AG04450 (cell line): ENCODE results near the gene ABHD3. TPM values are rescaled to one million over a fixed set of nuclear protein-coding genes. Genes with fewer than 3 reads are reported as not detected.
"Not testable (repeated sequence)": the region's sequence is repeated elsewhere in the genome, so short reads cannot be mapped to it uniquely, and the experiment has no call there.

Experiments used
- CTCF ChIA-PET: fragments of 300-600, 350-600 bp; formaldehyde crosslinking; extraction: SDS; loops from one replicate; lab custom pipeline; 2022; ENCODE audit warnings: antibody characterized with exemption, inconsistent platforms; lab: Charles Lee
- POLR2A ChIA-PET: fragments of 350-600 bp; formaldehyde crosslinking; extraction: SDS; loops from one replicate; lab custom pipeline; 2021; ENCODE audit warnings: antibody characterized with exemption, inconsistent platforms; lab: Yijun Ruan, JAX
- DNase-seq: peaks from one replicate; pipeline ENCODE4 v3.0.0-alpha.2; 2011; ENCODE audit warnings: low read depth, low spot score
- H3K27ac ChIP-seq: one replicate; pipeline ENCODE4 v1.5.1; 2012; ENCODE audit warnings: low read depth, low read length, control low read depth
- H3K27me3 ChIP-seq: one replicate; pipeline ENCODE4 v1.6.0; 2012; ENCODE audit warnings: low read length; ENCODE audit not compliant: control insufficient read depth, insufficient read depth
- H3K4me3 ChIP-seq: 2 replicates; pipeline ENCODE4 v1.5.1; 2011; ENCODE audit warnings: mild to moderate bottlenecking, low read depth, low read length, control low read depth
- H3K9me3 ChIP-seq: 2 replicates; pipeline ENCODE4 v1.5.1; 2012; ENCODE audit warnings: low read length; ENCODE audit not compliant: control insufficient read depth, insufficient read depth
- polyA plus RNA-seq: library from polyadenylated mRNA; depleted of rRNA; stranded (reverse); fragments of >200 nt; gene quantifications from 2 replicates; pipeline ENCODE4 v1.2.3, GENCODE V29; 2011
- TF ChIP-seq, protein P1 (sequence below): IDR thresholded peaks from 2 replicates; pipeline ENCODE4 v1.5.1; 2011; ENCODE audit warnings: low read depth, low read length, control low read depth, inconsistent platforms

Gene ABHD3
- polyA plus RNA-seq, 1 experiment, result 5.7 TPM

DNA sequence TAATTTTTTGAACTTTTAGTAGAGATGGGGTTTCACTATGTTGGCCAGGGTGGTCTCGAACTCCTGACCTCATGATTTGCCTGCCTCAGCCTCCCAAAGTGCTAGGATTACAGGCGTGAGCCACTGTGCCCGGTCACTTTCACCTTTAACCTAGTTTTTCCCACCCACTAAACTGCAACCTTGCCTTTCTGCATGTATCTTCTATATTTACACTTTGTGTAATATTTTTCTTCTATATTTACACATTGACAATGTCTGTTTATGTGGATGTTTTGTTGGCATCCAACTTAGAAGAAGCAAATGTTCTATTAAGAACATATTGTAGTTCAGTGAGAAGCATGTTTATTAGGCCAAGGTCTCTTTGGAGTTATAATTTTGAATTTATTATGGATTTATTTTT is 65.8 kb downstream of the ABHD3 start:
- H3K27me3 ChIP-seq, result no peaks in the 10 kb centered on the region
- H3K9me3 ChIP-seq, result no peaks in the 10 kb centered on the region
- ChIA-PET CTCF (interaction anchor here (2.0 kb wide), 1 partner anchor 38 kb away, joined by 6 read pairs; the partner anchor contains the start of gene ESCO1), POLR2A (no interaction called here)
- TF ChIP-seq, protein P1, sequence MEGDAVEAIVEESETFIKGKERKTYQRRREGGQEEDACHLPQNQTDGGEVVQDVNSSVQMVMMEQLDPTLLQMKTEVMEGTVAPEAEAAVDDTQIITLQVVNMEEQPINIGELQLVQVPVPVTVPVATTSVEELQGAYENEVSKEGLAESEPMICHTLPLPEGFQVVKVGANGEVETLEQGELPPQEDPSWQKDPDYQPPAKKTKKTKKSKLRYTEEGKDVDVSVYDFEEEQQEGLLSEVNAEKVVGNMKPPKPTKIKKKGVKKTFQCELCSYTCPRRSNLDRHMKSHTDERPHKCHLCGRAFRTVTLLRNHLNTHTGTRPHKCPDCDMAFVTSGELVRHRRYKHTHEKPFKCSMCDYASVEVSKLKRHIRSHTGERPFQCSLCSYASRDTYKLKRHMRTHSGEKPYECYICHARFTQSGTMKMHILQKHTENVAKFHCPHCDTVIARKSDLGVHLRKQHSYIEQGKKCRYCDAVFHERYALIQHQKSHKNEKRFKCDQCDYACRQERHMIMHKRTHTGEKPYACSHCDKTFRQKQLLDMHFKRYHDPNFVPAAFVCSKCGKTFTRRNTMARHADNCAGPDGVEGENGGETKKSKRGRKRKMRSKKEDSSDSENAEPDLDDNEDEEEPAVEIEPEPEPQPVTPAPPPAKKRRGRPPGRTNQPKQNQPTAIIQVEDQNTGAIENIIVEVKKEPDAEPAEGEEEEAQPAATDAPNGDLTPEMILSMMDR, result no peak
- no peak for DNase-seq
- no peak overlapping the region for H3K27ac ChIP-seq
- no peak overlapping the region for H3K4me3 ChIP-seq

DNA sequence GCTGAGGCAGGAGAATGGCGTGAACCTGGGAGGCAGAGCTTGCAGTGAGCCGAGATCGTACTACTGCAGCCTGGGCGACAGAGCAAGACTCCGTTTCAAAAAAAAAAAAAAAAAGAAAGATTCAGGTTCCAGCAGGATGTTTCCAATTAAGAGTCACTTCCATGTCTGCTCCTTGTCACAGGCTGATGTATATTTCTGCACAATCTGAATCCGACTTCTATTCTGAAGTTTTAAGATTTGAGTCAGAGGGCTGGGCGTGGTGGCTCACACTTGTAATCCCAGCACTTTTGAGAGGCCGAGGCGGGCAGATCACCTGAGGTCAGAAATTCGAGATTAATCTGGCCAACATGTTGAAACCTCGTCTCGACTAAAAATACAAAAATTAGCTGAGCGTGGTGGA is 67.8 kb downstream of the ABHD3 start:
- Histone ChIP-seq H3K4me3 (no peak overlapping the region), H3K27me3 (no peaks in the 10 kb centered on the region), H3K9me3 (no peaks in the 10 kb centered on the region), H3K27ac (no peak overlapping the region)
- CTCF ChIA-PET, result no interaction called here
- no peak for DNase-seq
- POLR2A ChIA-PET, result no interaction called here
- TF ChIP-seq, protein P1, result no peak

DNA sequence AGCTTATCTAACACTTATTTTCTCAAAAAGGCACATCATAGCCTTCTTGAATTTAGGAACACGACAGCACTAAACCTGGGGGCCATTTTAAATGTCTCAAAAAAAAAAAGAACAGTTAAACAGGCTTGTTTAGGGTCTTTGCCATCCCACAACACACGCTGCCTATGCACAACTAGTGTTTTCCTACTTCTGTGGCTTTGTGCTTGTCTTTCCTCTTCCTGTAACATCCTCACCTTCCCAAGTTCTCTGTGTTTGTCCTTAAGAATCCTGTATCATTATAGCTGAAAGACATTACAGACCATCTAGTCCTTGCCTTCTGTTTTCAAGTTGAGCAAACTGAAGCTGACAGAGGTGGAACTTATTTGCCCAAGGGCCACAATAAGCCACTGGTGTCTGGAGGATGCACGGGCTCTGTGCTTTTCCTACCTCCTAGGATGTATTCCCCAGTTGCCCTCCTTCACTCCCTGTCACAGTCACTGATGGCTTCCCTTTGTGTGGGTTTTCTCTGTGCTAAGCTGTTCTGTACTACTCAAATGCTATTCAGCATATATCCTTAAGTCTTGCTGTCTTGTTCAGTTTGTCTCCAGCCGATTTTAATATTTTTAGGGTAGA is 69.9 kb downstream of the ABHD3 start:
- TF ChIP-seq, protein P1, result no peak
- POLR2A ChIA-PET, result no interaction called here
- CTCF ChIA-PET, result no interaction called here

DNA sequence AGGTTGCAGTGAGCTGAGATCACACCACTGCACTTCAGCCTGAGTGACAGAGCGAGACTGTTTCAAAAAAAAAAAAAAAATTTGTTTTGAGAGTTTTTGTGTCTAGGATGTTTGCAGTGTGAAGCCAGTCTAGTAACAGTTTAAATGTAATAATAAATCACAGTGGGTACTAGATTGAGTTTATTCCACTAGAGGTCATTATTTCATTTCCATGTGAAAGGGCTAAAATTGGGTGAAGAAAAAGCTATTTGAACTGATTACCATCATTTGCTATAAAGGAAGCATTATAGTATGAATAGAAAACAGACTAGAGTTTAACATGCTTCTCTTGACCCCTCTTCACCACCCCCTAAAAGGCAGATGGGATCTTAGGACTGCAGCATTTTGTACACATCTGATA is 72.2 kb downstream of the ABHD3 start:
- CTCF ChIA-PET, result interaction anchor here (0.6 to 1.7 kb wide), 10 partner anchors 20 to 222 kb away, joined by 3 to 9 read pairs (median 3); partner anchors contain the start of genes ESCO1 and SNRPD1
- TF ChIP-seq, protein P1, result no peak
- no peak overlapping the region for H3K27ac ChIP-seq
- no peaks in the 10 kb centered on the region for H3K9me3 ChIP-seq
- DNase-seq, result no peak
- H3K4me3 ChIP-seq, result no peak overlapping the region
- POLR2A ChIA-PET, result no interaction called here
- H3K27me3 ChIP-seq, result no peaks in the 10 kb centered on the region

More for the DNA sequence above, 69.9 kb downstream of the ABHD3 start:
- Histone ChIP-seq H3K4me3 (no peak overlapping the region), H3K27me3 (no peaks in the 10 kb centered on the region), H3K9me3 (no peaks in the 10 kb centered on the region), H3K27ac (no peak overlapping the region)
- DNase-seq, result no peak

DNA sequence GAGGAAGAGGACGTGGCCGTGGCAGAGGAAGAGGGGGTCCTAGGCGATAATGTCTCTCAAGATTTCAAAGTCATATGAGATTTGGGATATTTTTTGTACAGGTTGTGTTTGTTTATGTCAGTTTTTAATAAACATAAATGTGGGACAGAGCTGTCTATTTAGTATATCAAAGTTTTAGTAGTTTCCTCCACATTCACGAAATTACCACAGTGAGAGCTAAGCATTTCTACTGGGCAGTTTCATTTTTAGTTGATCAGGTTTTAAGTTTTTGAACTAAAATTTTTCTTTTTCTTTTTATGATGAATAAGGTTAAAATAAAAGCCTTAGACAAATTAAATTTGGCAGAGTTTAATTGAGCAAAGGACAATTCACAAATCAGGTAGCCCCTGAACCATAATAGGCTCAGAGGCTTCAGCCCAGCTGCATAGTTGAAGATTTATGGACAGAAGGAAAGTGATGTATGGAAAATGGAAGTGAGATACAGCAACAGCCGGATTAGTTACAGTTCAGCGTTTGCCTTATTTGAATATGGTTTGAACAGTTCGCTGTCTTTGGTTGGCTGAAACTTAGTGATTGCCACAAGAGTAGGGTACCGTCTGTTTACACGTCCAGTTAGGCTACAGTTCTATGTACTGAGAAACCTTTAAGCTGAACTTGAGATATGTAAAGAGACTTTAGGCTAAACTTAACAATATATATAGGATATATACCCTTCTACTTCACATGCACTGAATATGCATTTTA is 75.3 kb downstream of the ABHD3 start:
- Histone ChIP-seq H3K4me3 (no peak overlapping the region), H3K9me3 (no peaks in the 10 kb centered on the region), H3K27me3 (no peaks in the 10 kb centered on the region), H3K27ac (no peak overlapping the region)
- TF ChIP-seq, protein P1, result no peak
- POLR2A ChIA-PET, result no interaction called here
- no peak for DNase-seq
- CTCF ChIA-PET, result interaction anchor here (0.7 to 2.9 kb wide), 3 partner anchors 17 to 776 kb away, joined by 4 to 14 read pairs (median 9); partner anchors contain the start of genes ESCO1 and SNRPD1

DNA sequence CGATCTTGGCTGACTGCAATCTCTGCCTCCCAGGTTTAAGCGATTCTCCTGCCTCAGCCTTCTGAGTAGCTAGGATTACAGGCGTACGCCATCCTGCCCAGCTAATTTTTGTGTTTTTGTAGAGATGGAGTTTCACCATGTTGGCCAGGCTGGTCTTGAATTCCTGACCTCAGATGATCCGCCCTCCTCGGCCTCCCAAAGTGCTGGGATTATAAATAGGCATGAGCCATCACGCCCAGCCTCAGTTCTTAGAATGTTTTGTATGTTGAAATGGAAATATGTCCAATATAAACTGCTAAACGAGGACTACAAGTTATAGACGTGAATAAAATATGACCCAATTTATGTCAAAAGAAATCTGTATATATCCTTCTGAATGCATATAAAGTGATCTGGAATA is 82.9 kb downstream of the ABHD3 start:
- DNase-seq, H3K27ac ChIP-seq, H3K27me3 ChIP-seq, H3K4me3 ChIP-seq, H3K9me3 ChIP-seq: not testable (repeated sequence)
- POLR2A ChIA-PET, result interaction anchor here (0.6 kb wide), 1 partner anchor 10 kb away, joined by 3 read pairs; the partner anchor contains the start of gene SNRPD1
- CTCF ChIA-PET, result interaction anchor here (0.6 to 2.4 kb wide), 2 partner anchors 21 to 24 kb away, joined by 3 to 10 read pairs; partner anchors contain the start of gene ESCO1
